Measurements from ENCODE around the gene KRT4. TPM values are rescaled to one million over a fixed set of nuclear protein-coding genes. Genes with fewer than 3 reads are reported as not detected.

KRT4 gene
- total and polyA plus RNA-seq, 3 experiments from 2014 or later, result not detected

DNA sequence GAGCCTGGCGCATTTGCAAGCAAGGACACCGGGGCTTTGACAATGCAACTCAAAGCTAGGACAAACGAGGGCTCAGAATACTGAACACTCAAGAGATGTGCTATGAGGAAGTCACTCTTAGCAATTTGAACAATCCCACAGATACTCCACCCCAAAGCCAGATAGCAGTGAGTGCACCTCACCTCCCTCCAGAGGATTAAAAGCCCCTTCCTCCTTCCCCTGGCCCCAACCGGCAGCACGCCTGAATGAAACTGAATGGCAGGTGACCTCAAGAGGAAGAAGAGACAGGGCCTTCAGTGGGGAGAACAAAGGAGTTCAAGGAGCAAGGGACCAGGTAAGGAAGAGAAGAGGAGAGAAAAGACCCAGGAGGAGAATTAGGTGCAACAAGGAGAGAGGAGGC lies 36.8 kb upstream of the KRT4 start:
- Mint-ChIP-seq H3K9me3 (peaks cover 0 to 2% (median 0%) of the 10 kb centered on the region in 5 donors), H3K27me3 (peaks cover 9 to 46% of the 10 kb centered on the region in 2 donors), H3K27ac (no peak overlapping the region), H3K4me3 (no peak overlapping the region), H3K4me1 (no peaks in the 10 kb centered on the region), H3K36me3 (no peaks in the 10 kb centered on the region)
- no peaks in the 10 kb centered on the region for H3K36me3 ChIP-seq (ENCODE audit: insufficient read depth, low read length)
- POLR2A ChIA-PET, result no interaction called here
- H3K4me3 ChIP-seq (ENCODE audit: low read length), result no peak overlapping the region
- no peaks in the 10 kb centered on the region for H3K4me1 ChIP-seq (ENCODE audit: insufficient read depth, low read length)
- CTCF ChIA-PET, result no interaction called here
- H3K9me3 ChIP-seq (ENCODE audit: low read length), result no peaks in the 10 kb centered on the region
- H3K27me3 ChIP-seq (ENCODE audit: insufficient read depth, low read length, poor library complexity, severe bottlenecking), result no peaks in the 10 kb centered on the region
- DNase-seq, result peak in 1 of 5 donors; percentile 39
- no peak overlapping the region for H3K27ac ChIP-seq (ENCODE audit: low read depth, low read length)

DNA sequence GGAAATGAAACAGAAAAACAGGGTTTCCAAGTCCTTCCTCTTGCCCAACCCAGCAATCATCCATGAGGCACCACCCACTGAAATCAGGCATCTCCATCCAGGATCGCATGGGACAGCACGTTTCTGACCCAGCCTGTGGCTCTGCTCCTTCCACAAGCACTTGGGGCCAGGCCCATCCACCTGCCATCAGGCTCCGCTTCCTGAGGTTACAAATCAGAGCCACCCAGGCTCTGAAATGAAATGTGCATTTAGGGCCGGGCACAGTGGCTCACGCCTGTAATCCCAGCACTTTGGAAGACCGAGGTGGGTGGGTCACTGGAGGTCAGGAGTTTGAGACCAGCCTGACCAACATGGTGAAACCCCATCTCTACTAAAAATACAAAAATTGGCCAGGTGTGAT lies 35.6 kb upstream of the KRT4 start:
- Histone ChIP-seq H3K9me3 (ENCODE audit: low read length) (no peaks in the 10 kb centered on the region), H3K4me1 (ENCODE audit: insufficient read depth, low read length) (no peaks in the 10 kb centered on the region), H3K27ac (ENCODE audit: low read depth, low read length) (no peak overlapping the region), H3K36me3 (ENCODE audit: insufficient read depth, low read length) (no peaks in the 10 kb centered on the region), H3K4me3 (ENCODE audit: low read length) (no peak overlapping the region), H3K27me3 (ENCODE audit: insufficient read depth, low read length, poor library complexity, severe bottlenecking) (no peaks in the 10 kb centered on the region)
- H3K9me3 Mint-ChIP-seq, result no peaks in the 10 kb centered on the region
- no peaks in the 10 kb centered on the region for H3K4me1 Mint-ChIP-seq
- H3K27ac Mint-ChIP-seq, result no peak overlapping the region
- no peak overlapping the region for H3K4me3 Mint-ChIP-seq
- POLR2A ChIA-PET, result no interaction called here
- CTCF ChIA-PET, result no interaction called here
- DNase-seq, result peak in 1 of 5 donors; percentile 16
- peaks cover 4 to 39% of the 10 kb centered on the region in 2 donors for H3K27me3 Mint-ChIP-seq
- no peaks in the 10 kb centered on the region for H3K36me3 Mint-ChIP-seq

DNA sequence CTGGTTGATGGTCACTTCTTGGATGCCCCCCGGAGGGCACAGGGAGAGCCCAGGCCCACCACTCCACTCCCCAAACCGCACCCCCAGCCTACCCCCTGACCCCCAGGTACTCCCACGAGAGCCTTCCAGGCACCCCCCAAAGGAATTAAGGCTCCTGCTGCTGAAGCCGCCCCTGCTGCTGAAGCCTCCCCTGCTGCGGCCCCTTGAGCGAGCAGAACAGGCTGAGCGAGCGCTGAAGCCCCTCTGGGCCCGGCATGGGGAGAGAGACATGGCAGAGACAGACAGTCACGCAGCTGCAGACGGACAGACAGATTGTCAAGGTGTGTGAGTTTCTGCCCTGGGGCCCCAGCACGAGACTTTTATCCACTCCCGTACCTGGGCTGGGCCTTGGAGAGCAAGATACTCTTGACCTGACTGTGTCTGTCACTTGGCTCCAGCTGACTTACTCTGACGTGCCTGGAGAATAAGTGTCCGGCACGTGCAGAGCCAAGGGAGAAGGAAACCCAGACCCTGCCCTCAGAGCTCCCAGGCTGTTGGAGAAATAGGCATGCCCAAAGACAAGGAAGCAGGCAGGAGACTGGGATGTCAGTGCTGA lies 34.8 kb upstream of the KRT4 start, which contains the start of gene KRT78:
TSS of gene KRT78 (minus strand) at position 334 of the 595 bp plus-strand sequence. CDS start at position 270, 64 bp downstream.
- no peak within 1 kb of the TSS for H3K27ac ChIP-seq (ENCODE audit: low read depth, low read length)
- Mint-ChIP-seq H3K4me3 (no peak within 1 kb of the TSS), H3K27me3 (peaks cover 4 to 34% of the 10 kb centered on the region in 2 donors), H3K36me3 (no peaks in the 10 kb centered on the region), H3K4me1 (no peaks in the 10 kb centered on the region), H3K9me3 (no peaks in the 10 kb centered on the region), H3K27ac (no peak within 1 kb of the TSS)
- ChIA-PET POLR2A (no interaction called here), CTCF (no interaction called here)
- no peaks in the 10 kb centered on the region for H3K9me3 ChIP-seq (ENCODE audit: low read length)
- peak in 1 of 5 donors; percentile 37 for DNase-seq
- no peaks in the 10 kb centered on the region for H3K27me3 ChIP-seq (ENCODE audit: insufficient read depth, low read length, poor library complexity, severe bottlenecking)
- no peaks in the 10 kb centered on the region for H3K36me3 ChIP-seq (ENCODE audit: insufficient read depth, low read length)
- no peaks in the 10 kb centered on the region for H3K4me1 ChIP-seq (ENCODE audit: insufficient read depth, low read length)
- no peak within 1 kb of the TSS for H3K4me3 ChIP-seq (ENCODE audit: low read length)

DNA sequence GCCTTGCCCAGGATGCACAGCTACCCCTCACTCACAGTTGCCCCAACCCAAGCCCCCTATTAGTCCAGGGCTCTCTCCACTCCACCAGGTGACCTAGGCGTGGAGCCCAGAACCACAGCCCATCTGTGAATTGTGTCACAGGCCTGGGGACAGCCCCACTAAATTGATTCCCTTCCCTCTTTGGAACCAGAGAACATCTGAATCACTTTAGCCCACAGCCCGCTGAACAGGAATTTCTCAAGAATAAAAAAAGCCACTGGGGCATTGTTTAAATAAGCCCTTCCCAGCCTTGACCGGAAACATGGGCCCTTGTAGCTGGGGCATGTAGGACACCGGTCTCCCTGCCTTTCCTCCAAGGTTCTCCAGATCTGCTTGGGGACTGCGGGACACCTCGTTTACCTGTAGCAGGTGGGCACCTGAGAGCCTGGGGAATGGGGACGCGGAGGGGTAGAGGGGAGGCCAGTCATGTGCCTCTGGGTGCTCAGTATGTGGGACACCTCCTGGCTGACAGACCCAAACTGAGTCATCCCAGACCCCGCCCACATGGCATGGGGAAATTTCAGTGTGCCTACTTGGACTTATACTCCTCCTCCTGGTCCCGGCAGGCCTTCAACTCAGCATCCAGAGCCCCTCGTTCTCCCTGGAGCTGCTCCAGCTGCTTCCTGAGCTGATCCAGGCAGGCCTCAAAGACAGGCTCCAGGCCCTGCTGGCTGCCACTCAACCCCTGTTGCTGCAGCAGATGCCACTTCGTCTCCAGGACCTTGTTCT lies 33.6 kb upstream of the KRT4 start:
- no peak overlapping the region for H3K27ac ChIP-seq (ENCODE audit: low read depth, low read length)
- no peaks in the 10 kb centered on the region for H3K27me3 ChIP-seq (ENCODE audit: insufficient read depth, low read length, poor library complexity, severe bottlenecking)
- no peak overlapping the region for H3K4me3 ChIP-seq (ENCODE audit: low read length)
- H3K27me3 Mint-ChIP-seq, result peaks cover 1 to 25% of the 10 kb centered on the region in 2 donors
- no peak overlapping the region for H3K4me3 Mint-ChIP-seq
- H3K27ac Mint-ChIP-seq, result peak overlapping the region in 1 of 8 donors; percentile 46
- no peaks in the 10 kb centered on the region for H3K4me1 Mint-ChIP-seq
- no peaks in the 10 kb centered on the region for H3K4me1 ChIP-seq (ENCODE audit: insufficient read depth, low read length)
- no peaks in the 10 kb centered on the region for H3K9me3 ChIP-seq (ENCODE audit: low read length)
- H3K36me3 ChIP-seq (ENCODE audit: insufficient read depth, low read length), result no peaks in the 10 kb centered on the region
- no peaks in the 10 kb centered on the region for H3K36me3 Mint-ChIP-seq
- CTCF ChIA-PET, result no interaction called here
- peak in 1 of 5 donors; percentile 37 for DNase-seq
- H3K9me3 Mint-ChIP-seq, result no peaks in the 10 kb centered on the region
- POLR2A ChIA-PET, result no interaction called here

DNA sequence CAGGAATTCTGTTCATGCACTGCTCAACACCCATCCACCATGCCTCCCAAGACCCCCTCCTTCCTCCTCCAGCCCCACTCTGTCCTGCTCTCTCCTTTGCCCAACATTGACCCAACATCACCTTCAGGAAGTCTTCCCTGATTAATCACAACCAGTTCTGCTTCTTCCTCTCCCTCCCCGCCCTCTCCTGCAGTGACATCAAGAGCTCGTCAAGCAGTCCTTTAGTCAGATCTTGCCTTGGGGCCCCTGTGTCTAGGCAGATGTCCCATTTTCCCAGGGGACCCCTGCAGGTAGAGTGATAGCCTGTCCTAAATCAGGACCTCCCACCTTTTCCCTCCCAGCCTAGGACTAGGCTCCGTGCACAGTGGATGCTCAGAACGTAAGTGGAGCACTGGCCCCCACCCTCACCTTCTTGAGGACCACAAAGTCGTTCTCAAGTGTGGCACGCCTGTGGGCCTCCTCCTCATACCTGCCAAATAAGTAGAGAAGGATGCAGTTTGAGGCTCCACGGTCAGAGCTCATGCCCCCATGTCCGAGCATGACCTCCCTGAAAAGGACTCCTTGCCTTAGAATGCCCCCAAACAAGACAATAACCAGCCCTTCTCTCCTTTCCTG lies 32.5 kb upstream of the KRT4 start:
- ChIA-PET POLR2A (no interaction called here), CTCF (no interaction called here)
- Mint-ChIP-seq H3K27ac (peak overlapping the region in 1 of 8 donors; percentile 2), H3K27me3 (peaks cover 1 to 23% of the 10 kb centered on the region in 2 donors), H3K9me3 (no peaks in the 10 kb centered on the region), H3K4me3 (no peak overlapping the region), H3K4me1 (no peaks in the 10 kb centered on the region), H3K36me3 (no peaks in the 10 kb centered on the region)
- H3K27ac ChIP-seq (ENCODE audit: low read depth, low read length), result no peak overlapping the region
- DNase-seq, result peak in 1 of 5 donors; percentile 24
- no peak overlapping the region for H3K4me3 ChIP-seq (ENCODE audit: low read length)
- no peaks in the 10 kb centered on the region for H3K4me1 ChIP-seq (ENCODE audit: insufficient read depth, low read length)
- H3K9me3 ChIP-seq (ENCODE audit: low read length), result no peaks in the 10 kb centered on the region
- H3K27me3 ChIP-seq (ENCODE audit: insufficient read depth, low read length, poor library complexity, severe bottlenecking), result no peaks in the 10 kb centered on the region
- H3K36me3 ChIP-seq (ENCODE audit: insufficient read depth, low read length), result no peaks in the 10 kb centered on the region

DNA sequence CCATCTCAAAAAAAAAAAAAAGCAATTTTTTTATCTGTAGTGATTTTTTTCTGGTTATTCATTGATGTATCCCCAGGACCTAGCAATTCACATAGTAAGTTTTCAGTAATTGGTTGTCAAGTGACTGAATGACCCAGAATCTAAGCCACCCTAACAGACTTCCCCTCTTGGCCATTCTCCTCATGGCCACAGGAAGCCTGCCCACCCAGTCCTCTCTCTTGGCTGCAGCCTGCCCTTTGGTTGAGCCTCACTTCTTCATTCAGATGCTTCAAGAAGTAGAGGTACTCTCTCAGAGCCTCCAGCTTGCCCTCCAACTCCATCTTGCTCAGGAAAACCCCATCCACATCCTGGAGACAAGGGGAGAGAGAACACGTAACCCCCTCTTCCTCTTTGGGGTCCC lies 32.0 kb upstream of the KRT4 start:
- no peak overlapping the region for H3K27ac ChIP-seq (ENCODE audit: low read depth, low read length)
- no peaks in the 10 kb centered on the region for H3K36me3 ChIP-seq (ENCODE audit: insufficient read depth, low read length)
- CTCF ChIA-PET, result no interaction called here
- peak overlapping the region in 2 of 8 donors; percentile 2 to 55 for H3K27ac Mint-ChIP-seq
- H3K4me3 ChIP-seq (ENCODE audit: low read length), result no peak overlapping the region
- no peaks in the 10 kb centered on the region for H3K27me3 ChIP-seq (ENCODE audit: insufficient read depth, low read length, poor library complexity, severe bottlenecking)
- no peaks in the 10 kb centered on the region for H3K9me3 ChIP-seq (ENCODE audit: low read length)
- H3K27me3 Mint-ChIP-seq, result peaks cover 1 to 24% of the 10 kb centered on the region in 2 donors
- H3K36me3 Mint-ChIP-seq, result no peaks in the 10 kb centered on the region
- no peaks in the 10 kb centered on the region for H3K4me1 Mint-ChIP-seq
- H3K4me3 Mint-ChIP-seq, result no peak overlapping the region
- H3K4me1 ChIP-seq (ENCODE audit: insufficient read depth, low read length), result no peaks in the 10 kb centered on the region
- no peaks in the 10 kb centered on the region for H3K9me3 Mint-ChIP-seq
- no peak for DNase-seq
- POLR2A ChIA-PET, result no interaction called here

DNA sequence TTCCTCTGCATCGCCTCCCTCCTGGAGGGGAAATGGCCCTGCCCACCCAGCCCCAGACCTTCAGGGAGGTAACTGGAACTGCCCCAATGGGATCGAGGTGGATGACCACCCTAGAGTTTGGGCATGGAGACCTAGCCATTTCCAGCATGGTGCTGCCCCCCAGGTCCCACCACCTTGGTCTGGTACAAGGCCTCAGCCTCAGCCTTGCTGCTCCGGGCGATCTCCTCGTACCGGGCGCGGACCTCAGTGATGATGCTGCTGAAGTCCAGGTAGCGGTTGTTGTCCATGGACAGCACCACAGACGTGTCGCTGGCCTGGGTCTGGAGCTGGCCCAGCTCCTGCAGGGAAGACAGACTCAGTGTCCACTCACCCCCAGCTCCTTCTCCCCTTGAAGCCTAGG lies 30.5 kb upstream of the KRT4 start:
- Mint-ChIP-seq H3K27me3 (peaks cover 3 to 22% of the 10 kb centered on the region in 2 donors), H3K27ac (no peak overlapping the region), H3K4me3 (no peak overlapping the region), H3K9me3 (no peaks in the 10 kb centered on the region), H3K4me1 (no peaks in the 10 kb centered on the region), H3K36me3 (no peaks in the 10 kb centered on the region)
- H3K4me1 ChIP-seq (ENCODE audit: insufficient read depth, low read length), result no peaks in the 10 kb centered on the region
- CTCF ChIA-PET, result interaction anchor here (0.9 kb wide), 1 partner anchor 177 kb away, joined by 3 read pairs; no protein-coding TSS in a partner anchor
- H3K9me3 ChIP-seq (ENCODE audit: low read length), result no peaks in the 10 kb centered on the region
- POLR2A ChIA-PET, result no interaction called here
- peak in 1 of 5 donors; percentile 24 for DNase-seq
- H3K36me3 ChIP-seq (ENCODE audit: insufficient read depth, low read length), result no peaks in the 10 kb centered on the region
- no peak overlapping the region for H3K27ac ChIP-seq (ENCODE audit: low read depth, low read length)
- H3K27me3 ChIP-seq (ENCODE audit: insufficient read depth, low read length, poor library complexity, severe bottlenecking), result no peaks in the 10 kb centered on the region
- H3K4me3 ChIP-seq (ENCODE audit: low read length), result no peak overlapping the region

DNA sequence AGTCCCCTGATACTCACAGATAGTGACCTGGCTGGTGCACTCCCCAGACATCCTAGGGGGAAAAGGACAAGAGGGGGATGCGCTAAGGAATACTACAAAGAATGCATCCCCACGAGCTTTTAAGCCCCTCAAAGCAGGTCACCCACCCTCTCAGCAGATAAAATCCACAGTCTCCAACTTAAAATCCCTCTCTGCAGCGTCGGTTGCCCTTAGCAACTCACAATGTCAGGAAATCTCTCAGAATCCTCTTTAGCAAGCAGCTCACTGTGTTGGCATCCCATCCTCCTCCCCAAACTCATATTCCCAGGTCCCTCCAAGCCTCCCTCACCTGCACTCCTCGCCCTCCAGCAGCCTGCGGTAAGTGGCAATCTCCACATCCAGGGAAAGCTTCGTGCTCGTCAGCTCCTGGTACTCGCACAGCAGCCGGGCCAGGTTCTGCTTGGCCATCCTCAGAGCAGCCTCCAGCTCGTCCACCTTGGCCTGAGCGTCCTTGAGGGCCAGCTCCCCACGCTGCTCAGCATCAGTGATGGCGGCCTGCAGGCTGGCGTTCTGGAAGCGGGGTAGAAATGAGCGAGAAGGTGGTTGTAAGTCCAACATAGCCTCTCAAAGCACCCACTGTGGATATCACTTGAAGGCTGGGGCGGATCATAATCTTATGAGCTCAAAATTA lies 25.7 kb upstream of the KRT4 start:
- H3K27ac Mint-ChIP-seq, result no peak overlapping the region
- Histone ChIP-seq H3K4me1 (ENCODE audit: insufficient read depth, low read length) (peaks cover 12% of the 10 kb centered on the region), H3K9me3 (ENCODE audit: low read length) (no peaks in the 10 kb centered on the region), H3K27ac (ENCODE audit: low read depth, low read length) (no peak overlapping the region), H3K27me3 (ENCODE audit: insufficient read depth, low read length, poor library complexity, severe bottlenecking) (no peaks in the 10 kb centered on the region), H3K4me3 (ENCODE audit: low read length) (no peak overlapping the region), H3K36me3 (ENCODE audit: insufficient read depth, low read length) (no peaks in the 10 kb centered on the region)
- peaks cover 16 to 33% of the 10 kb centered on the region in 2 donors for H3K27me3 Mint-ChIP-seq
- DNase-seq, result peak in 1 of 5 donors; percentile 13
- ChIA-PET POLR2A (no interaction called here), CTCF (no interaction called here)
- H3K4me3 Mint-ChIP-seq, result no peak overlapping the region
- H3K36me3 Mint-ChIP-seq, result no peaks in the 10 kb centered on the region
- peaks cover 7 to 20% (median 9%) of the 10 kb centered on the region in 3 donors for H3K4me1 Mint-ChIP-seq
- no peaks in the 10 kb centered on the region for H3K9me3 Mint-ChIP-seq
